Measurements from ENCODE around the gene ALAS1. TPM values are rescaled to one million over a fixed set of nuclear protein-coding genes. Genes with fewer than 3 reads are reported as not detected.
"Not testable (repeated sequence)": the region's sequence is repeated elsewhere in the genome, so short reads cannot be mapped to it uniquely, and the experiment has no call there.

Gene ALAS1
- total RNA-seq, 3 donors from 2014 or later = 25.9 to 34.7 (median 33.3) TPM

GRCh38 chr3:52174896-52175295, 23.1 kb upstream of the ALAS1 start:
- no peak overlapping the region for H3K4me3 ChIP-seq
- no peak overlapping the region for H3K27ac ChIP-seq
- DNase-seq (ENCODE audit: low spot score in 2 of 2) = no peak
- no peaks in the 10 kb centered on the region for H3K36me3 ChIP-seq
- H3K4me1 ChIP-seq = peaks cover 7 to 12% of the 10 kb centered on the region in 2 donors
- intact Hi-C loops (cut with DNase I; ENCODE audit: low total_unique reads) = no loop called here
- H3K27me3 ChIP-seq = no peaks in the 10 kb centered on the region
- TF ChIP-seq CTCF (IDR thresholded peaks at IDR 0.05) (no peak), POLR2AphosphoS5 (IDR thresholded peaks at IDR 0.05) (no peak), POLR2A (IDR thresholded peaks at IDR 0.05) (no peak)
- no peaks in the 10 kb centered on the region for H3K9me3 ChIP-seq

DNA sequence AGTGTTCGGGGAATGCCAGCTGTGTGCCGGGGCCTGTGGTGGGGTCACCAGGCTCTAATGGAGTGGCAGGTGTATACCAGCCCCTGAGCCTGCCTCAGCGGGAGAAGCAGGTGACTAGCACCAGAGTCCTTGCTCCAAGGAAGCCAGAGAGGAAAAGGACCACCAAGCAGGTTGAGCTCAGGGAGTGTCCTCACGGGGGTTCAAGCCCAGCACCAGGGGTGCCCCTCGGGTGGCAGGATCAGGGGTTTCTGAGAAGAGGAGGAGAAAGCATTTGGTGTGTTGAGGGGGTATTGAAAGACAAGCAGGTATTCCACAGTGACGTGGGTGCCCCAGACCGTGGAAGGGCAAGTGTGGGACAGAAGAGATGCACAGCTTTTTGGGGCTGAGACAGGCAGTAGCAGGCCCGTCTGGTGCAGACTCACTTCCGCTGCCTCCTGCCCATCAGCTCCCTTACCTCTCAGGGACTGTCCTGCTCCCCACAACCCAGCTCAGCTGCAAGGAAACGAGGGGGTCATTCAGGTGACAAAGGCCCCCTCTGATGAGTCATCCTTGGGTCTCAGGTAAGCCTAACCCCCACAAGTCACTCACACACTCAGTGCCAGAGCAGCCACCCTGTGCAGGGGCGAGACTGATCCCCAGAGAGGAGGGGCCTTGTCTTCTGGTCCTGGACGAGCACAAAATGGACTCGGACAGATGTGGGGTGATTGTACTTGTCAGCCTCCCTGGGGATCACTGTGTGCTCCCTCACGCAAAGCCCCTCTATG, 22.4 kb upstream of the ALAS1 start:
- Histone ChIP-seq H3K36me3 (no peaks in the 10 kb centered on the region), H3K9me3 (no peaks in the 10 kb centered on the region), H3K4me3 (no peak overlapping the region), H3K27ac (no peak overlapping the region), H3K4me1 (peaks cover 7 to 12% of the 10 kb centered on the region in 2 donors), H3K27me3 (no peaks in the 10 kb centered on the region)
- no peak for DNase-seq (ENCODE audit: low spot score in 2 of 2)
- intact Hi-C loops (cut with DNase I; ENCODE audit: low total_unique reads) = no loop called here
- no peak for TF ChIP-seq POLR2A (IDR thresholded peaks at IDR 0.05)
- no peak for TF ChIP-seq POLR2AphosphoS5 (IDR thresholded peaks at IDR 0.05)
- TF ChIP-seq CTCF (IDR thresholded peaks at IDR 0.05) = no peak

- no peak for DNase-seq (ENCODE audit: low spot score in 2 of 2)
- intact Hi-C loops (cut with DNase I; ENCODE audit: low total_unique reads) = no loop called here
- no peaks in the 10 kb centered on the region for H3K27me3 ChIP-seq
- no peaks in the 10 kb centered on the region for H3K9me3 ChIP-seq
- TF ChIP-seq POLR2A (IDR thresholded peaks at IDR 0.05) (no peak), POLR2AphosphoS5 (IDR thresholded peaks at IDR 0.05) (no peak), CTCF (IDR thresholded peaks at IDR 0.05) (no peak)
- peaks cover 7 to 12% of the 10 kb centered on the region in 2 donors for H3K4me1 ChIP-seq
- no peak overlapping the region for H3K4me3 ChIP-seq
- H3K36me3 ChIP-seq = no peaks in the 10 kb centered on the region
- H3K27ac ChIP-seq = no peak overlapping the region
Measured at GRCh38 chr3:52176180-52176752, 21.7 kb upstream of the ALAS1 start.

DNA sequence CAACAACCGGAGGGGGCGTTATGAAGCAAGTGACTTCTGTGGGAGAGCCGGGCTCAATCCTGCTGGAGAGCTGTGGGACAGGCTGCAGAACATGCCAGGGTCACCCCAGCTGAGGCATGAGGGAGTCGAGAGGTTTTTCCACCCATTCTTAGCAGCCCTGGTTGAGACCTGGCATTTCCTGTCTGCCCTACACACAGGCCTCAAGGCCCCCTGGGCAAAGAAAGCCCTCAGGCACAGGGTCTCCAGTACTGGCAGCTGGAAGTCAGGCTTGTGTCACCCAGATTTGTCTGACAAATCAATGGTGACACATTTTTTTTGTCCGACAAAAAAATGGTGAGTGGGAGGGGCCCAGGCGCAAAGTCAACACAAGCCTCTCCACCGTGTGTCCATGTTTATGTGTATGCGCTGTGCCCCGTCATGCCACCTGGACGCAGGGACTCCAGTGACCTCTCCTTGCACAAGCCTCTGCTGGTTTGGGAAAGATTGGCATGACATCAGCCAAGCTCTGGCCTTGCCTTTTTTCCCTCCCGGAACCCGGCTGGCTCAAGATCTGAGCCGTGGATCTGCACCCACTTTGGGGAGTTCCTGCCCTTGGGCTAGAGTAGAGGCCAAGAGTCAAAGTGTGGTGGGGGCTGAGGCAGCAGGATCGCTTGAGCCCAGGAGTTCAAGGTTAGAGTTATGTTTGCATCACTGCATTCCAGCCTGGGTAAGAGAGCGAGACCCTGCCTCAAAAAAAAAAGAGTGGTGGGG, 20.8 kb upstream of the ALAS1 start:
- peak; percentile 58 to 63 for DNase-seq (ENCODE audit: low spot score in 2 of 2)
- Histone ChIP-seq H3K36me3 (no peaks in the 10 kb centered on the region), H3K27me3 (no peaks in the 10 kb centered on the region), H3K9me3 (no peaks in the 10 kb centered on the region), H3K27ac (peak overlapping the region; percentile 49 to 76), H3K4me3 (no peak overlapping the region), H3K4me1 (peaks cover 7 to 12% of the 10 kb centered on the region in 2 donors)
- intact Hi-C loops (cut with DNase I; ENCODE audit: low total_unique reads) = no loop called here
- no peak for TF ChIP-seq POLR2AphosphoS5 (IDR thresholded peaks at IDR 0.05)
- no peak for TF ChIP-seq POLR2A (IDR thresholded peaks at IDR 0.05)
- TF ChIP-seq CTCF (IDR thresholded peaks at IDR 0.05) = no peak

DNA sequence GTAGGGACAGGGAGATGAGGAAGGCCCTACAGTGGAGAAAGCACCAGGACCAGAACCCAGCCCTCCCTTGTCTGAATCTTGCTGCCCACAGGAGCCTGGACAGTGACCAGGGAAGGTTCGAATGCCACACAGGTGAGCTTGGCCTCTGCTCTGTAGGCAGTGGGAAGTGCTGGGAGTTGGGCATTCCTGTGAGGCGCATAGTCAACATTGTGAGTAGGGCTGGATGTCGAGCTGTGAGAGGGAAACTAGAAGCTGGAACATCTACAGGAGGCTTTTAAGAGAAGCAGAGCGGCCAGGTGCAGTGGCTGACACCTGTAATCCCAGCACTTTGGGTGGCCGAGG, 20.3 kb upstream of the ALAS1 start:
- peak overlapping the region; percentile 49 to 69 for H3K27ac ChIP-seq
- intact Hi-C loops (cut with DNase I; ENCODE audit: low total_unique reads) = no loop called here
- no peaks in the 10 kb centered on the region for H3K9me3 ChIP-seq
- H3K4me1 ChIP-seq = peaks cover 7 to 12% of the 10 kb centered on the region in 2 donors
- H3K4me3 ChIP-seq = no peak overlapping the region
- H3K36me3 ChIP-seq = no peaks in the 10 kb centered on the region
- TF ChIP-seq CTCF (IDR thresholded peaks at IDR 0.05) = no peak
- no peak for TF ChIP-seq POLR2AphosphoS5 (IDR thresholded peaks at IDR 0.05)
- no peak for TF ChIP-seq POLR2A (IDR thresholded peaks at IDR 0.05)
- no peaks in the 10 kb centered on the region for H3K27me3 ChIP-seq
- peak in 1 of 2 donors; percentile 71 for DNase-seq (ENCODE audit: low spot score in 2 of 2)

DNA sequence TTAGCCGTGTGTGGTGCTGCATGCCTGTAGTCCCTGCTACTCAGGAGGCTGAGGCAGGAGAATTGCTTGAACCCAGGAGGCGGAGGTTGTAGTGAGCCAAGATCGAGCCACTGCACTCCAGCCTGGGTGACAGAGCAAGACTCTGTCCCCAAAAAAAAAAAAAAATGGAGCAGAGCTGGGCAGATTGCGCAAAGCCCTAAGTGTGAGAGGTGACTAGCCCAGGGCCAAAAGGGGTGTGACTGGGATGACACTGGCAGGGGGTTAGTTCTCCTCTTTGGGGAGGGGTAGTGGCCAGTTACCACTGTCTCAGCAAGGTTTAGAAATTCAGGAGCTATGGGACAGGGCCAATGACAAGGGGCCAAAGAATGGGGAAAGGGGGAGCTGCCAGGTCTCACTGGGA, 19.8 kb upstream of the ALAS1 start:
- H3K27me3 ChIP-seq; H3K9me3 ChIP-seq; intact Hi-C loops (cut with DNase I; ENCODE audit: low total_unique reads); DNase-seq (ENCODE audit: low spot score in 2 of 2); H3K4me3 ChIP-seq; H3K36me3 ChIP-seq: not testable (repeated sequence)
- Histone ChIP-seq H3K4me1 (peaks cover 7 to 12% of the 10 kb centered on the region in 2 donors), H3K27ac (peak overlapping the region; percentile 49 to 69)
